WTC11 (cell line): Measurements from ENCODE around the gene SLC26A8. TPM values are rescaled to one million over a fixed set of nuclear protein-coding genes. Genes with fewer than 3 reads are reported as not detected.

Source experiments
- ATAC-seq: fragments of 200-7000 bp; cut with Tn5 transposase; 2 replicates; pipeline ENCODE4 v1.10.0; 2021; ENCODE audit warnings: mild to moderate bottlenecking, moderate library complexity
- CTCF ChIA-PET: fragments of 300-600 bp; sonication (Branson Sonifier 250); formaldehyde crosslinking; loops from one replicate; lab custom pipeline; 2021; ENCODE audit warnings: antibody characterized with exemption; lab: Charles Lee
- POLR2A ChIA-PET: fragments of 350-600 bp; sonication (Branson Sonifier 250); formaldehyde crosslinking; loops from one replicate; lab custom pipeline; 2021; ENCODE audit warnings: antibody characterized with exemption; lab: Charles Lee
- DNase-seq: peaks from one replicate; pipeline ENCODE4 v3.0.0; 2021; ENCODE audit warnings: low spot score
- H3K27ac Mint-ChIP-seq: 2 replicates; pipeline ENCODE4 v1.8.0; 2021; ENCODE audit warnings: mixed read lengths
- H3K27me3 Mint-ChIP-seq: 2 replicates; pipeline ENCODE4 v1.8.0; 2021; ENCODE audit warnings: low read depth, mild to moderate bottlenecking, moderate library complexity, mixed read lengths
- H3K36me3 Mint-ChIP-seq: 2 replicates; pipeline ENCODE4 v1.8.0; 2021; ENCODE audit warnings: mixed read lengths
- H3K4me1 Mint-ChIP-seq: 2 replicates; pipeline ENCODE4 v1.8.0; 2022; ENCODE audit warnings: mixed read lengths
- H3K4me3 Mint-ChIP-seq: 2 replicates; pipeline ENCODE4 v1.8.0; 2021; ENCODE audit warnings: mild to moderate bottlenecking, moderate library complexity, mixed read lengths
- H3K9me3 Mint-ChIP-seq: 2 replicates; pipeline ENCODE4 v1.8.0; 2021; ENCODE audit warnings: mixed read lengths
- ATF2 ChIP-seq: sonication (generic); formaldehyde crosslinking; IDR thresholded peaks from 2 replicates; pipeline ENCODE4 v1.8.1; 2022; ENCODE audit warnings: low read depth, missing genetic modification reagents, borderline replicate concordance
- CBFB ChIP-seq: sonication (generic); formaldehyde crosslinking; IDR thresholded peaks from 2 replicates; pipeline ENCODE4 v1.8.1; 2022; ENCODE audit warnings: mild to moderate bottlenecking, low read depth, missing genetic modification reagents
- GABPB1 ChIP-seq: sonication (generic); formaldehyde crosslinking; IDR thresholded peaks from 2 replicates; pipeline ENCODE4 v1.8.1; 2023; ENCODE audit warnings: mild to moderate bottlenecking, missing genetic modification reagents
- HMGXB4 ChIP-seq: sonication (generic); formaldehyde crosslinking; IDR thresholded peaks from 2 replicates; pipeline ENCODE4 v1.8.1; 2023; ENCODE audit warnings: mild to moderate bottlenecking, moderate library complexity, missing genetic modification reagents
- MYBL2 ChIP-seq: sonication (generic); formaldehyde crosslinking; IDR thresholded peaks from 2 replicates; pipeline ENCODE4 v1.8.1; 2023; ENCODE audit warnings: mild to moderate bottlenecking, moderate library complexity, missing genetic modification reagents
- NFE2L1 ChIP-seq: sonication (generic); formaldehyde crosslinking; IDR thresholded peaks from 2 replicates; pipeline ENCODE4 v1.8.1; 2023; ENCODE audit warnings: missing genetic modification reagents
- NR2C2 ChIP-seq: sonication (generic); formaldehyde crosslinking; IDR thresholded peaks from 2 replicates; pipeline ENCODE4 v1.8.0; 2022; ENCODE audit warnings: mild to moderate bottlenecking, missing genetic modification reagents
- NR3C1 ChIP-seq: sonication (generic); formaldehyde crosslinking; conservative IDR thresholded peaks from 2 replicates; pipeline ENCODE4 v1.8.1; 2023; ENCODE audit warnings: low read depth, mild to moderate bottlenecking, missing genetic modification reagents
- OVOL2 ChIP-seq: fragments of 250-450 bp; sonication (Bioruptor Pico); IDR thresholded peaks from 2 replicates; pipeline ENCODE4 v1.9.0; 2021; ENCODE audit warnings: mild to moderate bottlenecking, borderline replicate concordance
- PRDM15 ChIP-seq: sonication (generic); formaldehyde crosslinking; IDR thresholded peaks from 2 replicates; pipeline ENCODE4 v1.8.0; 2022; ENCODE audit warnings: missing genetic modification reagents
- PRRX2 ChIP-seq: fragments of 250-450 bp; sonication (Bioruptor Pico); IDR thresholded peaks from 2 replicates; pipeline ENCODE4 v1.8.0; 2021; ENCODE audit warnings: mild to moderate bottlenecking
- RELA ChIP-seq: sonication (generic); formaldehyde crosslinking; IDR thresholded peaks from 2 replicates; pipeline ENCODE4 v1.8.1; 2022; ENCODE audit warnings: missing genetic modification reagents, mild to moderate bottlenecking, borderline replicate concordance
- SMAD3 ChIP-seq: sonication (generic); formaldehyde crosslinking; IDR thresholded peaks from 2 replicates; pipeline ENCODE4 v1.8.0; 2022; ENCODE audit warnings: missing genetic modification reagents, mild to moderate bottlenecking, borderline replicate concordance
- SOX15 ChIP-seq: fragments of 250-450 bp; sonication (Bioruptor Pico); IDR thresholded peaks from 2 replicates; pipeline ENCODE4 v1.9.0; 2021; ENCODE audit warnings: mild to moderate bottlenecking
- SP1 ChIP-seq: sonication (generic); formaldehyde crosslinking; conservative IDR thresholded peaks from 2 replicates; pipeline ENCODE4 v1.8.1; 2022; ENCODE audit warnings: missing genetic modification reagents
- TP53 ChIP-seq: sonication (generic); formaldehyde crosslinking; IDR thresholded peaks from 2 replicates; pipeline ENCODE4 v1.8.1; 2023; ENCODE audit warnings: mild to moderate bottlenecking, missing genetic modification reagents
- ZBTB21 ChIP-seq: sonication (generic); formaldehyde crosslinking; IDR thresholded peaks from 2 replicates; pipeline ENCODE4 v1.8.1; 2023; ENCODE audit warnings: mild to moderate bottlenecking, missing genetic modification reagents, borderline replicate concordance
- ZNF416 ChIP-seq: fragments of 250-450 bp; sonication (Bioruptor Pico); IDR thresholded peaks from 2 replicates; pipeline ENCODE4 v1.9.0; 2021; ENCODE audit warnings: mild to moderate bottlenecking, inconsistent platforms
- total RNA-seq: library from RNA; stranded (reverse); gene quantifications from 3 replicates; pipeline ENCODE4 v1.2.3, GENCODE V29; 2021
- TF ChIP-seq, protein P1 (sequence below): sonication (generic); formaldehyde crosslinking; conservative IDR thresholded peaks from 2 replicates; pipeline ENCODE4 v1.8.1; 2023; ENCODE audit warnings: mild to moderate bottlenecking, low read depth, missing genetic modification reagents, moderate library complexity

SLC26A8 gene
- total RNA-seq, 1 experiment from 2014 or later, result 0.50 TPM

GRCh38 chr6:35931120-35931561 is 93.3 kb downstream of the SLC26A8 start (continued):
- TF ChIP-seq ZBTB21 (0 out of 2 replicates have a peak, but pooled peaks have one; percentile 34), RELA (CRISPR knock-in tag) (0 out of 2 replicates have a peak, but pooled peaks have one; percentile 56), TP53 (CRISPR knock-in tag) (peak; percentile 54; the same call in 1 of the 2 replicates), HMGXB4 (CRISPR knock-in tag) (peak; percentile 46; the same call in 1 of the 2 replicates)

DNA sequence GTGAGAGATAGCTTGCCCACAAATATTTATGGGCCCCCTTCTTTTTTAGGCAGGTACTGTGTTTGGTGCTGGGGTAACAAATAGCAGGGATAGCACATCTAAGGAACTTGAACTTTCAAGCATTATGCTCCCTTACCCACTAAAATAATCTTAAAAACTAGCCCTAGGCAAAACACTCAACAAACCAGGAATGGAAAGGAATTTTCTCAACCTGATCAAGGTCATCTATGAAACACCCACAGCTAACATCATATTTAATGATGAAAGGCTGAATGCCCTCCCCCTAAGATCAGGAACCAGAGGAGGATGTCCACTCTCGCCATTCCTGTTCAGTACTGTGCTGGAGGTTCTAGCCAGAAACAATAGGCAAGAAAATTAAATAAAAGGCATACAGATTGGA is 94.8 kb downstream of the SLC26A8 start:
- DNase-seq (no peak), ATAC-seq (no peak)
- H3K4me1 Mint-ChIP-seq, result peaks cover 7% of the 10 kb centered on the region
- ChIA-PET POLR2A (no interaction called here), CTCF (interaction anchor here (0.7 kb wide), 1 partner anchor 25 kb away, joined by 3 read pairs; no protein-coding TSS in a partner anchor)
- H3K36me3 Mint-ChIP-seq, result no peaks in the 10 kb centered on the region
- no peak overlapping the region for H3K27ac Mint-ChIP-seq
- TF ChIP-seq SP1 (CRISPR knock-in tag) (no peak), PRDM15 (CRISPR knock-in tag) (no peak), ATF2 (CRISPR knock-in tag) (no peak), ZNF416 (CRISPR knock-in tag) (no peak), NR2C2 (CRISPR knock-in tag) (no peak)
- TF ChIP-seq, all 79 proteins: peak for 0
- Mint-ChIP-seq H3K4me3 (no peak overlapping the region), H3K27me3 (peaks cover 17% of the 10 kb centered on the region), H3K9me3 (peaks cover 5% of the 10 kb centered on the region; the same call in 1 of the 2 replicates)

DNA sequence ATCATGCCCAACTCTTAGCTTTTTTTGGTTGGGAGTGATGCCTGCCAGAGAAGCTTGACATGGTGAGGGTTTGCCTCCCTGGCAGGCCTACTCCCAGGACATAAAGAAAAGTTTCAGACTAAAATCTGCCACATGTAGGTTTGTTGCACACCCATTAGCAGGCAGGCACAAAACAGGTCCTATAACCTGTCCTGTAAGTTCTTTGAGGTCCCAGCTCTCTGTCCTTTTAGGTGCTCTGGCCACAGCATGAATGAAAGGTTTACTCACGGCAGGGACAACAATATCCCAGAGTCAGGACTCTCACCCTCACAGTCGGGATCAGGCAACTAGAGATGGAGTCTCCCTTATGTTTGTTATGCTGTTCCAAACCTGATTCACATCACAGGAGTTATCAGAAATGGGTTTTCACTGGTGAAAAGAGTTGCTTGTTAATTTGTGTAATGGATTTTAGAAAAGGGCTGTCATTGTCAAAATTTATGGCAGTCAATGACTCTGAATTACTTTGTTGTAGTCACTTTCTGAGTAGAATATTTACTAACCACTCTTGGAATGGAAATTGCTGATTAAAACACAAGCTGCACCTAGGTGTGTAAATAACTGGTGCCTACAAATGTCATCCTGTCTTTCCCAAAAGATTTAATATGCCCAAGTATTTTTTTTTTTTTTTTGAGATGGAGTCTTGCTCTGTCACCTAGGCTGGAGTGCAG is 97.8 kb downstream of the SLC26A8 start:
- no peak for TF ChIP-seq RELA (CRISPR knock-in tag)
- ATAC-seq (no peak), DNase-seq (no peak)
- CTCF ChIA-PET, result interaction anchor here (1.2 kb wide), 1 partner anchor 12 kb away, joined by 5 read pairs; no protein-coding TSS in a partner anchor
- H3K27ac Mint-ChIP-seq, result no peak overlapping the region
- POLR2A ChIA-PET, result interaction anchor here (1.7 kb wide), 1 partner anchor 101 kb away, joined by 5 read pairs; the partner anchor contains the start of gene MAPK14
- no peak overlapping the region for H3K4me3 Mint-ChIP-seq
- H3K36me3 Mint-ChIP-seq, result no peaks in the 10 kb centered on the region
- H3K4me1 Mint-ChIP-seq, result peaks cover 13% of the 10 kb centered on the region
- peaks cover 6% of the 10 kb centered on the region for H3K27me3 Mint-ChIP-seq
- H3K9me3 Mint-ChIP-seq, result no peaks in the 10 kb centered on the region

GRCh38 chr6:35925961-35926360 is 98.5 kb downstream of the SLC26A8 start:
- no peaks in the 10 kb centered on the region for H3K36me3 Mint-ChIP-seq
- no peaks in the 10 kb centered on the region for H3K9me3 Mint-ChIP-seq
- CTCF ChIA-PET, result interaction anchor here (1.2 kb wide), 1 partner anchor 13 kb away, joined by 5 read pairs; no protein-coding TSS in a partner anchor
- POLR2A ChIA-PET, result interaction anchor here (1.7 kb wide), 1 partner anchor 101 kb away, joined by 5 read pairs; the partner anchor contains the start of gene MAPK14
- no peak overlapping the region for H3K27ac Mint-ChIP-seq
- ATAC-seq, result no peak
- DNase-seq, result no peak
- peaks cover 4% of the 10 kb centered on the region; the same call in 1 of the 2 replicates for H3K27me3 Mint-ChIP-seq
- H3K4me1 Mint-ChIP-seq, result peaks cover 16% of the 10 kb centered on the region
- no peak overlapping the region for H3K4me3 Mint-ChIP-seq
- TF ChIP-seq SOX15, result no peak
- TF ChIP-seq NR3C1 (CRISPR knock-in tag), result no peak
- no peak for TF ChIP-seq CBFB
- TF ChIP-seq, protein P1, sequence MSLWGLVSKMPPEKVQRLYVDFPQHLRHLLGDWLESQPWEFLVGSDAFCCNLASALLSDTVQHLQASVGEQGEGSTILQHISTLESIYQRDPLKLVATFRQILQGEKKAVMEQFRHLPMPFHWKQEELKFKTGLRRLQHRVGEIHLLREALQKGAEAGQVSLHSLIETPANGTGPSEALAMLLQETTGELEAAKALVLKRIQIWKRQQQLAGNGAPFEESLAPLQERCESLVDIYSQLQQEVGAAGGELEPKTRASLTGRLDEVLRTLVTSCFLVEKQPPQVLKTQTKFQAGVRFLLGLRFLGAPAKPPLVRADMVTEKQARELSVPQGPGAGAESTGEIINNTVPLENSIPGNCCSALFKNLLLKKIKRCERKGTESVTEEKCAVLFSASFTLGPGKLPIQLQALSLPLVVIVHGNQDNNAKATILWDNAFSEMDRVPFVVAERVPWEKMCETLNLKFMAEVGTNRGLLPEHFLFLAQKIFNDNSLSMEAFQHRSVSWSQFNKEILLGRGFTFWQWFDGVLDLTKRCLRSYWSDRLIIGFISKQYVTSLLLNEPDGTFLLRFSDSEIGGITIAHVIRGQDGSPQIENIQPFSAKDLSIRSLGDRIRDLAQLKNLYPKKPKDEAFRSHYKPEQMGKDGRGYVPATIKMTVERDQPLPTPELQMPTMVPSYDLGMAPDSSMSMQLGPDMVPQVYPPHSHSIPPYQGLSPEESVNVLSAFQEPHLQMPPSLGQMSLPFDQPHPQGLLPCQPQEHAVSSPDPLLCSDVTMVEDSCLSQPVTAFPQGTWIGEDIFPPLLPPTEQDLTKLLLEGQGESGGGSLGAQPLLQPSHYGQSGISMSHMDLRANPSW (CRISPR knock-in tag), result no peak
- TF ChIP-seq NFE2L1 (CRISPR knock-in tag), result no peak
- no peak for TF ChIP-seq GABPB1 (CRISPR knock-in tag)
- no peak for TF ChIP-seq MYBL2 (CRISPR knock-in tag)
- no peak for TF ChIP-seq OVOL2 (CRISPR knock-in tag)
- TF ChIP-seq SMAD3 (CRISPR knock-in tag), result no peak
- no peak for TF ChIP-seq PRRX2
